HG03045 (cell line): Measurements from ENCODE around the gene PRKAG2.

ENCODE experiments used
- ATAC-seq: cut with Tn5 transposase; IDR thresholded peaks from one replicate; pipeline ENCODE4 v1.9.1; 2021; ENCODE audit warnings: mild to moderate bottlenecking, moderate library complexity; ENCODE audit not compliant: unreplicated experiment

Gene PRKAG2

GRCh38 chr7:151603951-151604350 lies 273.0 kb downstream of the PRKAG2 start:
- ATAC-seq: no peak

- no peak for ATAC-seq
These were observed 275.2 kb downstream of the PRKAG2 start for GRCh38 chr7:151601521-151602305.

GRCh38 chr7:151600331-151600730 lies 276.6 kb downstream of the PRKAG2 start:
- no peak for ATAC-seq

GRCh38 chr7:151599401-151600227 lies 277.3 kb downstream of the PRKAG2 start:
- no peak for ATAC-seq

GRCh38 chr7:151597541-151598444 lies 279.1 kb downstream of the PRKAG2 start:
- ATAC-seq: no peak

GRCh38 chr7:151595702-151596350 lies 281.1 kb downstream of the PRKAG2 start:
- ATAC-seq: no peak

- ATAC-seq: no peak
These were observed 283.9 kb downstream of the PRKAG2 start for GRCh38 chr7:151592868-151593486.

- no peak for ATAC-seq
These were observed 284.6 kb downstream of the PRKAG2 start for GRCh38 chr7:151592330-151592729.

GRCh38 chr7:151591866-151592265 lies 285.0 kb downstream of the PRKAG2 start:
- no peak for ATAC-seq

GRCh38 chr7:151590850-151591771 lies 285.8 kb downstream of the PRKAG2 start:
- ATAC-seq: no peak

- peak; percentile 60 for ATAC-seq
These were observed 286.7 kb downstream of the PRKAG2 start for GRCh38 chr7:151590071-151590849.

GRCh38 chr7:151588982-151589381 lies 287.9 kb downstream of the PRKAG2 start:
- ATAC-seq: no peak

- ATAC-seq: no peak
These were observed 290.2 kb downstream of the PRKAG2 start for GRCh38 chr7:151586531-151587260.

GRCh38 chr7:151585744-151586393 lies 291.0 kb downstream of the PRKAG2 start:
- no peak for ATAC-seq

- no peak for ATAC-seq
These were observed 295.2 kb downstream of the PRKAG2 start for GRCh38 chr7:151581741-151582140.

GRCh38 chr7:151579644-151580043 lies 297.3 kb downstream of the PRKAG2 start:
- ATAC-seq: no peak

GRCh38 chr7:151575410-151575809 lies 301.5 kb downstream of the PRKAG2 start:
- no peak for ATAC-seq
